Measurements from ENCODE around the gene ABCA4. TPM values are rescaled to one million over a fixed set of nuclear protein-coding genes. Genes with fewer than 3 reads are reported as not detected.

ABCA4 gene
- total RNA-seq, 2 donors from 2014 or later, result 2.0 to 3.7 TPM

GRCh38 chr1:94068096-94068998, 52.6 kb downstream of the ABCA4 start:
- no peaks in the 10 kb centered on the region for H3K27me3 ChIP-seq (replicated peaks; ENCODE audit: insufficient read depth)
- peaks cover 3 to 10% of the 10 kb centered on the region in 2 donors for H3K4me1 ChIP-seq (ENCODE audit: control insufficient read depth in 1 of 2, low read depth in 2 of 2)
- no peak for DNase-seq (ENCODE audit: low spot score)
- H3K27ac ChIP-seq, result no peak overlapping the region
- no peaks in the 10 kb centered on the region for H3K36me3 ChIP-seq
- TF ChIP-seq CTCF (IDR thresholded peaks at IDR 0.05), result no peak
- ATAC-seq (ENCODE audit: insufficient number of reproducible peaks, low FRiP score, low read depth), result no peak
- no peaks in the 10 kb centered on the region for H3K9me3 ChIP-seq
- no peak overlapping the region for H3K4me3 ChIP-seq

GRCh38 chr1:94067196-94067595, 53.8 kb downstream of the ABCA4 start:
- H3K9me3 ChIP-seq, result no peaks in the 10 kb centered on the region
- DNase-seq (ENCODE audit: low spot score), result no peak
- no peak overlapping the region for H3K4me3 ChIP-seq
- TF ChIP-seq CTCF (IDR thresholded peaks at IDR 0.05), result no peak
- H3K27me3 ChIP-seq (replicated peaks; ENCODE audit: insufficient read depth), result no peaks in the 10 kb centered on the region
- peaks cover 3 to 13% of the 10 kb centered on the region in 2 donors for H3K4me1 ChIP-seq (ENCODE audit: control insufficient read depth in 1 of 2, low read depth in 2 of 2)
- no peak overlapping the region for H3K27ac ChIP-seq
- ATAC-seq (ENCODE audit: insufficient number of reproducible peaks, low FRiP score, low read depth), result no peak
- H3K36me3 ChIP-seq, result no peaks in the 10 kb centered on the region

DNA sequence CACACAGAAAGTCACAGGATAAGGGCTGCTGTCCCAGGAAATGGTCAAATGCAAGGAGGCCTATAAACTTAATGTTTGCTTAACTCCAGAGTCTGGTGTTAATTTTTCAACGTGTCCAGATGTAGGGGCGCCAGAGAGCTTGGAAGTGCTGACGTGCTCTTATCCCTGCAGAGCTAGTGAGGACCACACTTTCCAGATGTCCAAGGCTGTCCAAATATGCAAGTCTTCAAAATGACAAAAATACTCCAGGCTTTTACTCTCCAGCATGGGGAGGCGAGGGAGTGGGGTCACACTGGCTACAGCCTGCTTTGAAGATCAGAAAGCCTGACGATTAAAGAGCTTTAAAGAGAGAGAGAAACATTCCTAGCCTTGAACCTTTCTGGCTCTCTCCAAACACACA, 57.6 kb downstream of the ABCA4 start:
- Histone ChIP-seq H3K4me3 (no peak overlapping the region), H3K9me3 (no peaks in the 10 kb centered on the region), H3K4me1 (ENCODE audit: control insufficient read depth in 1 of 2, low read depth in 2 of 2) (peaks cover 0 to 14% of the 10 kb centered on the region in 2 donors), H3K27me3 (replicated peaks; ENCODE audit: insufficient read depth) (no peaks in the 10 kb centered on the region), H3K36me3 (no peaks in the 10 kb centered on the region), H3K27ac (no peak overlapping the region)
- ATAC-seq (ENCODE audit: insufficient number of reproducible peaks, low FRiP score, low read depth) (no peak), DNase-seq (ENCODE audit: low spot score) (no peak)
- TF ChIP-seq CTCF (IDR thresholded peaks at IDR 0.05), result peak; percentile 32

GRCh38 chr1:94061513-94062443, 59.2 kb downstream of the ABCA4 start:
- H3K36me3 ChIP-seq, result no peaks in the 10 kb centered on the region
- DNase-seq (ENCODE audit: low spot score) (peak; percentile 37), ATAC-seq (ENCODE audit: insufficient number of reproducible peaks, low FRiP score, low read depth) (peak; percentile 89)
- H3K9me3 ChIP-seq, result no peaks in the 10 kb centered on the region
- peak; percentile 95 for TF ChIP-seq CTCF (IDR thresholded peaks at IDR 0.05)
- H3K27ac ChIP-seq, result no peak overlapping the region
- peaks cover 0 to 14% of the 10 kb centered on the region in 2 donors for H3K4me1 ChIP-seq (ENCODE audit: control insufficient read depth in 1 of 2, low read depth in 2 of 2)
- H3K27me3 ChIP-seq (replicated peaks; ENCODE audit: insufficient read depth), result no peaks in the 10 kb centered on the region
- no peak overlapping the region for H3K4me3 ChIP-seq

- H3K9me3 ChIP-seq, result no peaks in the 10 kb centered on the region
- ATAC-seq (ENCODE audit: insufficient number of reproducible peaks, low FRiP score, low read depth), result no peak
- no peak for DNase-seq (ENCODE audit: low spot score)
- no peak overlapping the region for H3K27ac ChIP-seq
- TF ChIP-seq CTCF (IDR thresholded peaks at IDR 0.05), result no peak
- H3K36me3 ChIP-seq, result no peaks in the 10 kb centered on the region
- H3K27me3 ChIP-seq (replicated peaks; ENCODE audit: insufficient read depth), result no peaks in the 10 kb centered on the region
- no peak overlapping the region for H3K4me3 ChIP-seq
- peaks cover 0 to 14% of the 10 kb centered on the region in 2 donors for H3K4me1 ChIP-seq (ENCODE audit: control insufficient read depth in 1 of 2, low read depth in 2 of 2)
Measured at GRCh38 chr1:94060720-94061119, 60.2 kb downstream of the ABCA4 start.

All from thoracic aorta (tissue), 2 donors.